ENCODE data around the gene ZNF784.
"Not testable (repeated sequence)": the region's sequence is repeated elsewhere in the genome, so short reads cannot be mapped to it uniquely, and the experiment has no call there.

ZNF784 gene

GRCh38 chr19:55599842-55600661 lies 24.3 kb downstream of the ZNF784 start, which contains the start of gene ZNF524:
ZNF524 (plus strand) TSS chr19:55600288; CDS start chr19:55602113, 1,825 bp downstream.
- DNase-seq, result peak; percentile 95 to 96

- peak; percentile 98 to 99 for DNase-seq
Observed at GRCh38 chr19:55599468-55599841, 24.9 kb downstream of the ZNF784 start, which contains the start of gene FIZ1. FIZ1 (minus strand) TSS chr19:55599517; CDS start chr19:55597865, 1,652 bp downstream.

- peak; percentile 88 to 93 for DNase-seq
Observed at GRCh38 chr19:55598719-55599467, 25.5 kb downstream of the ZNF784 start.

GRCh38 chr19:55598034-55598433 lies 26.3 kb downstream of the ZNF784 start:
- DNase-seq, result no peak

- no peak for DNase-seq
Observed at GRCh38 chr19:55597501-55597921, 26.9 kb downstream of the ZNF784 start.

- no peak for DNase-seq
Observed at GRCh38 chr19:55596304-55596703, 28.1 kb downstream of the ZNF784 start.

GRCh38 chr19:55594996-55595545 lies 29.3 kb downstream of the ZNF784 start:
- no peak for DNase-seq

- DNase-seq, result no peak
Observed at GRCh38 chr19:55593096-55593772, 31.1 kb downstream of the ZNF784 start.

GRCh38 chr19:55592391-55593090 lies 31.8 kb downstream of the ZNF784 start:
- DNase-seq, result no peak

GRCh38 chr19:55591555-55591954 lies 32.8 kb downstream of the ZNF784 start:
- no peak for DNase-seq

- no peak for DNase-seq
Observed at GRCh38 chr19:55590617-55591016, 33.7 kb downstream of the ZNF784 start.

GRCh38 chr19:55590109-55590508 lies 34.3 kb downstream of the ZNF784 start:
- no peak for DNase-seq

GRCh38 chr19:55588738-55589137 lies 35.6 kb downstream of the ZNF784 start:
- DNase-seq, result no peak

GRCh38 chr19:55586976-55587668 lies 37.2 kb downstream of the ZNF784 start:
- DNase-seq, result peak; percentile 98 to 99

GRCh38 chr19:55585658-55586339 lies 38.6 kb downstream of the ZNF784 start:
- peak; percentile 84 to 90 for DNase-seq

GRCh38 chr19:55584871-55585270 lies 39.5 kb downstream of the ZNF784 start:
- no peak for DNase-seq

- not testable (repeated sequence) for DNase-seq
Observed at GRCh38 chr19:55583897-55584296, 40.5 kb downstream of the ZNF784 start.

- not testable (repeated sequence) for DNase-seq
Observed at GRCh38 chr19:55582284-55582683, 42.1 kb downstream of the ZNF784 start.

- no peak for DNase-seq
Observed at GRCh38 chr19:55581823-55582223, 42.5 kb downstream of the ZNF784 start.

- DNase-seq, result no peak
Observed at GRCh38 chr19:55581145-55581822, 43.1 kb downstream of the ZNF784 start.
